Prostate gland (tissue), 2 donors: Measurements from ENCODE around the gene MYOZ3.

Source experiments
- POLR2A ChIP-seq: fragments of 450-650 bp; IDR thresholded peaks from one replicate; pipeline ENCODE4 v1.6.1; 2016; ENCODE audit warnings: antibody characterized with exemption, mild to moderate bottlenecking
- TF ChIP-seq, protein P1 (sequence below), 4 experiments: fragments of 200-600 bp in 2 of 4; fragments of 450-650 bp in 2 of 4; sonication (generic) in 2 of 4; IDR thresholded peaks; 1 replicate in 3 of 4; 2 replicates in 1 of 4; pipeline ENCODE4 v1.5.1; 2016 to 2019; ENCODE audit warnings: antibody characterized with exemption in 4 of 4, mild to moderate bottlenecking in 2 of 4, moderate library complexity in 2 of 4

GRCh38 chr5:150616506-150616905 lies 44.5 kb upstream of the MYOZ3 start:
- TF ChIP-seq, protein P1, sequence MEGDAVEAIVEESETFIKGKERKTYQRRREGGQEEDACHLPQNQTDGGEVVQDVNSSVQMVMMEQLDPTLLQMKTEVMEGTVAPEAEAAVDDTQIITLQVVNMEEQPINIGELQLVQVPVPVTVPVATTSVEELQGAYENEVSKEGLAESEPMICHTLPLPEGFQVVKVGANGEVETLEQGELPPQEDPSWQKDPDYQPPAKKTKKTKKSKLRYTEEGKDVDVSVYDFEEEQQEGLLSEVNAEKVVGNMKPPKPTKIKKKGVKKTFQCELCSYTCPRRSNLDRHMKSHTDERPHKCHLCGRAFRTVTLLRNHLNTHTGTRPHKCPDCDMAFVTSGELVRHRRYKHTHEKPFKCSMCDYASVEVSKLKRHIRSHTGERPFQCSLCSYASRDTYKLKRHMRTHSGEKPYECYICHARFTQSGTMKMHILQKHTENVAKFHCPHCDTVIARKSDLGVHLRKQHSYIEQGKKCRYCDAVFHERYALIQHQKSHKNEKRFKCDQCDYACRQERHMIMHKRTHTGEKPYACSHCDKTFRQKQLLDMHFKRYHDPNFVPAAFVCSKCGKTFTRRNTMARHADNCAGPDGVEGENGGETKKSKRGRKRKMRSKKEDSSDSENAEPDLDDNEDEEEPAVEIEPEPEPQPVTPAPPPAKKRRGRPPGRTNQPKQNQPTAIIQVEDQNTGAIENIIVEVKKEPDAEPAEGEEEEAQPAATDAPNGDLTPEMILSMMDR (IDR thresholded peaks at IDR 0.05): no peak
- no peak for TF ChIP-seq POLR2A
